HG02798 (cell line): Measurements from ENCODE around the gene NSA2.
A peak's percentile ranks its signal among the peaks of the same experiment; 100 is the strongest.
"Not testable (repeated sequence)": the region's sequence is repeated elsewhere in the genome, so short reads cannot be mapped to it uniquely, and the experiment has no call there.

Source experiments
- ATAC-seq: cut with Tn5 transposase; IDR thresholded peaks from one replicate; pipeline ENCODE4 v1.9.1; 2021; ENCODE audit warnings: mild to moderate bottlenecking; ENCODE audit not compliant: unreplicated experiment, poor library complexity

NSA2 gene

GRCh38 chr5:74766849-74767578, at the start of gene NSA2, which contains the start of gene GFM2:
Gene NSA2, plus strand, starts transcription at chr5:74767249. Its CDS starts 112 bp downstream, at chr5:74767361.
Gene GFM2, minus strand, starts transcription at chr5:74767117. Its CDS starts 3,375 bp downstream, at chr5:74763742.
- peak; percentile 92 for ATAC-seq

- ATAC-seq = no peak
Measured at GRCh38 chr5:74717596-74717995, 49.5 kb upstream of the NSA2 start.

- no peak for ATAC-seq
Measured at GRCh38 chr5:74722271-74722670, 44.8 kb upstream of the NSA2 start.

- no peak for ATAC-seq
Measured at GRCh38 chr5:74725331-74725730, 41.7 kb upstream of the NSA2 start.

GRCh38 chr5:74736759-74737158, 30.3 kb upstream of the NSA2 start:
- ATAC-seq = no peak

- no peak for ATAC-seq
Measured at GRCh38 chr5:74738406-74738805, 28.6 kb upstream of the NSA2 start.

GRCh38 chr5:74748742-74749141, 18.3 kb upstream of the NSA2 start:
- not testable (repeated sequence) for ATAC-seq

- ATAC-seq = no peak
Measured at GRCh38 chr5:74761241-74761640, 5.8 kb upstream of the NSA2 start.

- ATAC-seq = no peak
Measured at GRCh38 chr5:74762599-74762998, 4.5 kb upstream of the NSA2 start.

GRCh38 chr5:74763504-74763903, 3.5 kb upstream of the NSA2 start:
- ATAC-seq = no peak

- ATAC-seq = no peak
Measured at GRCh38 chr5:74765201-74765600, 1.8 kb upstream of the NSA2 start.

GRCh38 chr5:74765929-74766328, 1.1 kb upstream of the NSA2 start:
- no peak for ATAC-seq

GRCh38 chr5:74766418-74766848, 616 bp upstream of the NSA2 start:
- ATAC-seq = peak; percentile 29

- peak; percentile 14 for ATAC-seq
Measured at GRCh38 chr5:74767579-74767913, 497 bp downstream of the NSA2 start.

- ATAC-seq = no peak
Measured at GRCh38 chr5:74772359-74772758, 5.3 kb downstream of the NSA2 start.

GRCh38 chr5:74778609-74779008, 11.6 kb downstream of the NSA2 start:
- ATAC-seq = no peak

- ATAC-seq = no peak
Measured at GRCh38 chr5:74786851-74787250, 19.8 kb downstream of the NSA2 start.

GRCh38 chr5:74787424-74787823, 20.4 kb downstream of the NSA2 start:
- ATAC-seq = no peak

- not testable (repeated sequence) for ATAC-seq
Measured at GRCh38 chr5:74791669-74792068, 24.6 kb downstream of the NSA2 start.

GRCh38 chr5:74798977-74799911, 32.2 kb downstream of the NSA2 start:
- ATAC-seq = no peak

- no peak for ATAC-seq
Measured at GRCh38 chr5:74801197-74801596, 34.1 kb downstream of the NSA2 start.
